GM23248 (cell line): ENCODE results near the gene ANGPT4. TPM values are rescaled to one million over a fixed set of nuclear protein-coding genes. Genes with fewer than 3 reads are reported as not detected.

Experiments
- DNase-seq: peaks from one replicate; pipeline ENCODE4 v3.0.0-alpha.2; 2015
- H2AFZ ChIP-seq: fragments of 200-600 bp; sonication (generic); 2 replicates; pipeline ENCODE4 v1.6.1; 2016; ENCODE audit warnings: antibody characterized with exemption
- H3F3A ChIP-seq: fragments of 200-600 bp; sonication (generic); 2 replicates; pipeline ENCODE4 v1.6.1; 2016; ENCODE audit warnings: mild to moderate bottlenecking, antibody characterized with exemption, mixed run types; ENCODE audit not compliant: insufficient read depth
- H3K27ac ChIP-seq: fragments of 200-600 bp; sonication (generic); 2 replicates; pipeline ENCODE4 v1.5.1; 2016; ENCODE audit warnings: mild to moderate bottlenecking
- H3K27me3 ChIP-seq: fragments of 200-600 bp; sonication (generic); replicated peaks from 2 replicates; pipeline ENCODE4 v1.6.1; 2016; ENCODE audit warnings: mild to moderate bottlenecking; ENCODE audit not compliant: insufficient read depth
- H3K36me3 ChIP-seq: fragments of 200-600 bp; sonication (generic); 2 replicates; pipeline ENCODE4 v1.6.1; 2016; ENCODE audit warnings: low read depth, mild to moderate bottlenecking
- H3K4me1 ChIP-seq: fragments of 200-600 bp; sonication (generic); 2 replicates; pipeline ENCODE4 v1.6.1; 2016; ENCODE audit warnings: mild to moderate bottlenecking; ENCODE audit not compliant: insufficient read depth
- H3K4me2 ChIP-seq: fragments of 200-600 bp; sonication (generic); one replicate; pipeline ENCODE4 v1.6.1; 2016; ENCODE audit warnings: mild to moderate bottlenecking; ENCODE audit not compliant: unreplicated experiment
- H3K4me3 ChIP-seq: fragments of 200-600 bp; sonication (generic); 2 replicates; pipeline ENCODE4 v1.5.1; 2016; ENCODE audit warnings: mild to moderate bottlenecking
- H3K79me2 ChIP-seq: fragments of 200-600 bp; sonication (generic); 2 replicates; pipeline ENCODE4 v1.6.1; 2016; ENCODE audit warnings: mild to moderate bottlenecking; ENCODE audit not compliant: insufficient read depth
- H3K9ac ChIP-seq: fragments of 200-600 bp; sonication (generic); 2 replicates; pipeline ENCODE4 v1.6.1; 2016; ENCODE audit warnings: mild to moderate bottlenecking
- H3K9me2 ChIP-seq: fragments of 200-600 bp; sonication (generic); 2 replicates; pipeline ENCODE4 v1.6.1; 2016; ENCODE audit warnings: mixed run types, mild to moderate bottlenecking, moderate library complexity; ENCODE audit not compliant: insufficient read depth
- H3K9me3 ChIP-seq: fragments of 200-600 bp; sonication (generic); one replicate; pipeline ENCODE4 v1.6.1; 2017; ENCODE audit warnings: low read depth
- H4K20me1 ChIP-seq: fragments of 200-600 bp; sonication (generic); 2 replicates; pipeline ENCODE4 v1.6.0; 2016; ENCODE audit not compliant: insufficient read depth
- EZH2 ChIP-seq: fragments of 200-600 bp; sonication (generic); IDR thresholded peaks from 2 replicates; pipeline ENCODE4 v1.6.1; 2018; ENCODE audit warnings: antibody characterized with exemption, mild to moderate bottlenecking; ENCODE audit not compliant: insufficient read depth, poor library complexity, severe bottlenecking
- EZH2phosphoT487 ChIP-seq: fragments of 200-600 bp; sonication (generic); IDR thresholded peaks from 2 replicates; pipeline ENCODE4 v1.6.1; 2018; ENCODE audit warnings: antibody characterized with exemption, moderate library complexity, mild to moderate bottlenecking, low read depth; ENCODE audit not compliant: insufficient read depth
- WGBS, 2 experiments: methylation state at CpG; one replicate each; pipeline ENCODE4 v1.1.6; 2015 to 2017; ENCODE audit warnings: low lambda C conversion rate in 2 of 2, low coverage in 1 of 2; ENCODE audit errors: missing lambda C conversion rate in 2 of 2; 5-methylcytosine and 5-hydroxymethylcytosine counted together
- in situ Hi-C: fragments of 300-500 bp; cut with MboI; formaldehyde crosslinking; loops from 2 replicates; pipeline ENCODE4 v1.15.0; 2020
- polyA plus RNA-seq: library from polyadenylated mRNA; unstranded; fragments of >200 nt; fragmentation: Nextera tagmentation; extraction: Ambion mirVana; gene quantifications from 2 replicates; pipeline ENCODE4 v1.2.1, GENCODE V29; 2016
- total RNA-seq: library from RNA; depleted of rRNA; stranded (reverse); fragments of >200 nt; shearing (Covaris generic); gene quantifications from 2 replicates; pipeline ENCODE4 v1.2.3, GENCODE V29; 2014

ANGPT4 gene
- total and polyA plus RNA-seq, 2 experiments from 2014 or later = not detected

DNA sequence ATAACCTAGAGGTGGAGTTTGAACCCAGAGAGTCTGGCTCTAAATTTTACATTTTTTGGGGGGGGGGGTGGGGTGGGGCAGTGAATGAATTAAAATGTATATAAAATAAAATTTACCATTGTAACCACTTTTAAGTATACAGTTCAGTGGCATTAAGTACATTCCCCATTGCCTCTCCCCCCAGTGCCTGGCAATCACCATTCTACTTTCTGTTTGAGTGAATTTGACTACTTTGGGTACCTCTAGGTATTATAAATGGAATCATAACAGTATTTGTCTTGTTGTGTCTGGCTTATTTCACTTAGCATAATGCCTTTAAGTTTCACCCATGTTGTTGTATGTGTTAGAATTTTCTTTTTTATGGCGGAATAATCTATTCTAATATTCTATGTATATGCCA is 79.9 kb downstream of the ANGPT4 start:
- Histone ChIP-seq H3K4me3 (no peak overlapping the region), H4K20me1 (no peaks in the 10 kb centered on the region), H3K9me3 (no peaks in the 10 kb centered on the region), H3K27me3 (no peaks in the 10 kb centered on the region), H3K79me2 (peaks cover 55% of the 10 kb centered on the region), H2AFZ (no peak overlapping the region), H3K9me2 (no peaks in the 10 kb centered on the region), H3K27ac (no peak overlapping the region), H3K4me2 (no peak overlapping the region), H3K4me1 (0 out of 2 replicates have a peak, but pooled peaks cover 5% of the 10 kb centered on the region), H3K36me3 (no peaks in the 10 kb centered on the region), H3K9ac (no peak overlapping the region), H3F3A (peaks cover 4% of the 10 kb centered on the region)
- TF ChIP-seq EZH2phosphoT487 (no peak), EZH2 (no peak)
- no peak for DNase-seq
- in situ Hi-C loops = no loop called here
- 98 to 100% methylated on average over 1 of the region's 1 CpG for WGBS, 2 experiments

DNA sequence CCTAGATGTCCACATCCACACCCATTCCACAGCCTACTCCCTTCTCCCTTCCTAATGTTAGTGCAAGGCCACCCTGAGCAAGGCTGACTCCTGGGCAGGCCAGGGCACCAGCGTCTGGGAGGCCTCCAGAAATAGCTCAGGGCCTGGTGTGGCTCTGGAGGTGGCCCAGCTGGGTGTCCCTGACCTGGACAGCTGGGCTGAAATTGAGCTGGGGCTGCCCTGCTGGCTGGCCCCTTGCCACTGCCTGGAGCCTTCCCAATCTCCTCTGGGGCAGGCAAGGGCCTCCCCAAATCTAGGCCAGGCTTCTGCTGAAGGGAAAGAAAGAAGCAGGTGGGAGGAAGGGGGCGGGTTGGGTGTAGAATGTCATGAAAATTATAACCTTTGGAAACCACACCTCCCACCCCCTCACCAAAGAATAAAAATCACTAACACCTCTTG is 80.5 kb downstream of the ANGPT4 start:
- Histone ChIP-seq H3K79me2 (peaks cover 49% of the 10 kb centered on the region), H3K4me3 (no peak overlapping the region), H3F3A (peaks cover 5% of the 10 kb centered on the region), H3K9ac (no peak overlapping the region), H2AFZ (no peak overlapping the region), H3K36me3 (no peaks in the 10 kb centered on the region), H3K9me2 (no peaks in the 10 kb centered on the region), H3K27ac (no peak overlapping the region), H3K4me2 (no peak overlapping the region), H3K4me1 (peaks cover 6% of the 10 kb centered on the region), H3K27me3 (no peaks in the 10 kb centered on the region), H3K9me3 (no peaks in the 10 kb centered on the region), H4K20me1 (no peaks in the 10 kb centered on the region)
- 84 to 95% methylated on average over 2 of the region's 2 CpGs for WGBS, 2 experiments
- no peak for DNase-seq
- TF ChIP-seq EZH2phosphoT487 (no peak), EZH2 (no peak)
- in situ Hi-C loops = no loop called here

GRCh38 chr20:834151-834746 is 81.9 kb downstream of the ANGPT4 start:
- peak overlapping the region; percentile 92 for H2AFZ ChIP-seq
- in situ Hi-C loops = no loop called here
- peak overlapping the region; percentile 76 for H3K4me3 ChIP-seq
- H3K9me3 ChIP-seq = no peaks in the 10 kb centered on the region
- H3K9me2 ChIP-seq = no peaks in the 10 kb centered on the region
- peak overlapping the region; percentile 81 for H3K9ac ChIP-seq
- peaks cover 16% of the 10 kb centered on the region for H3K4me1 ChIP-seq
- no peaks in the 10 kb centered on the region for H4K20me1 ChIP-seq
- TF ChIP-seq EZH2 (no peak), EZH2phosphoT487 (no peak)
- no peak overlapping the region for H3K27ac ChIP-seq
- no peaks in the 10 kb centered on the region for H3K36me3 ChIP-seq
- no peaks in the 10 kb centered on the region for H3K27me3 ChIP-seq
- peak overlapping the region; percentile 71 for H3K4me2 ChIP-seq
- peak; percentile 35 for DNase-seq
- peaks cover 16% of the 10 kb centered on the region for H3F3A ChIP-seq
- 2 to 5% methylated on average over 18 of the region's 18 CpGs for WGBS, 2 experiments
- H3K79me2 ChIP-seq = peaks cover 36% of the 10 kb centered on the region

GRCh38 chr20:833450-834150 is 82.5 kb downstream of the ANGPT4 start, which contains the start of gene FAM110A:
TSS of gene FAM110A (plus strand) at chr20:833715. CDS start at chr20:844805, 11,090 bp downstream.
- in situ Hi-C loops = no loop called here
- peaks cover 20% of the 10 kb centered on the region for H3F3A ChIP-seq
- H3K9ac ChIP-seq = peak within 1 kb of the TSS; percentile 81
- H3K27me3 ChIP-seq = no peaks in the 10 kb centered on the region
- no peaks in the 10 kb centered on the region for H3K9me3 ChIP-seq
- H3K27ac ChIP-seq = peak within 1 kb of the TSS; percentile 82
- DNase-seq = peak; percentile 99
- peak within 1 kb of the TSS; percentile 92 for H3K4me2 ChIP-seq
- WGBS, 2 experiments = 0 to 1% methylated on average over 46 to 55 of the region's 64 CpGs
- no peaks in the 10 kb centered on the region for H3K9me2 ChIP-seq
- peaks cover 30% of the 10 kb centered on the region for H3K79me2 ChIP-seq
- no peaks in the 10 kb centered on the region for H4K20me1 ChIP-seq
- peak within 1 kb of the TSS; percentile 76 for H3K4me3 ChIP-seq
- H3K4me1 ChIP-seq = peaks cover 21% of the 10 kb centered on the region
- no peaks in the 10 kb centered on the region for H3K36me3 ChIP-seq
- TF ChIP-seq EZH2phosphoT487 = no peak
- peak within 1 kb of the TSS; percentile 92 for H2AFZ ChIP-seq
